Posterior cingulate gyrus (tissue), 11 donors: ENCODE data around the gene PRKAA2.
A peak's percentile ranks its signal among the peaks of the same experiment; 100 is the strongest.

Experiments used
- DNase-seq, 10 donors: peaks; one replicate each; pipeline versions ENCODE4 v3.0.0 to v3.0.0-alpha.2; 2020 to 2021; ENCODE audit warnings: mixed read lengths in 3 of 10
- intact Hi-C: fragments of 100-400 bp; cut with DNase I; formaldehyde crosslinking; loops from one replicate; pipeline ENCODE4 v1.15.1; 2023

PRKAA2 gene

DNA sequence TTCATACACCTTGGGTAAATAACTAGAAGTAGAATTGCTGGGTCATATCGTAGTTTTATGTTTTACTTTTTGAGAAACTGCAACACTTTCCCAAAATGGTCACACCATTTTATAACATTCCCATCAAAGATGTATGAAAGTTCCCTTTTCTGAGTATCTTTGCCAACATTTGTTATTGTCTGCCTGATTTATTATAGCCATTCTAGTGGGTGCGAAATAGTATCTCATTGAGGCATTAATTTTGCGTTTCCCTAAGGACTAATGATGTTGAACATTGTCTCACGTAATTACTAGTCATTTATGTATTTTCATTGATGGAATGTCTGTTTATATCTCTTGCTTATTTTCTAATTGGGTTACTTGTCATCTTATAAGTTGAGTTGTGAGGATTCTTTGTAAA, 3.4 kb downstream of the PRKAA2 start:
- intact Hi-C loops, result no loop called here
- DNase-seq, result no peak

DNA sequence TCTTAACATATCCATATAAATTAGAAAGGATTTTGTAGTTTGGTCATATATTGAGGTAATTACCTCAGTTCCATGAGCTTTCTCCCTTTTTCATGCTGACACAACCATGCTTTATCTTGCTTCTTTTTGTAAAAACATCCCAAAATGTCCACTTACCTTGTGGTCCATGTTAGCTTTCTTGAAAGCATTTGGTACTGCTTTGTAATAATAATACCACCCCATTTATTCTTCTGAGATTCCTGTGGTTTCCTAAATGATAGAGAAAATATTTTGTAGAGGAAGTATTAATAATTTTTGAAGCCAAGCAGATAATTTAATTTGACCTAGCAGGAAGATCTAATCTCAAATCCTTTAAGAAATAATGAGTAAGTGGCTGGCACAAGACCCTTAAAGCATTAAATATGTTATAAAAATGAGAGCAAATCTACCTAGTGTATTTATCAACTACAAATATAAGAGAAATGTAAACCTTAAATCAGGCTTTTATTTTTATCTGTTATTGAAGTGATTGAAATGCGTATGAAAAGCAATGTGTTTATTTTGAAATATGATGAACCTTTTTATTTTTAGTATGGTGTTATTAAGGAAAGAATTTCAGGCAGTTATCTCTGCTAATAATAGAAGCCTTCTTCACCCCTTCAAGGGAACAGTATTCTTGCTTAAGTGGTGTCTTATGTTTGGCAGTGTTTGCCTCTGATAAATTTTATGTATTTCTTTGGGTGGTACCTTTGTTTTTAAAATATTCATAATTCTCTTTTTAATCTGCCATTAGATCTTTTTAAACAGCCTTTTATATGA, 9.2 kb downstream of the PRKAA2 start:
- intact Hi-C loops, result no loop called here
- DNase-seq, result no peak

DNA sequence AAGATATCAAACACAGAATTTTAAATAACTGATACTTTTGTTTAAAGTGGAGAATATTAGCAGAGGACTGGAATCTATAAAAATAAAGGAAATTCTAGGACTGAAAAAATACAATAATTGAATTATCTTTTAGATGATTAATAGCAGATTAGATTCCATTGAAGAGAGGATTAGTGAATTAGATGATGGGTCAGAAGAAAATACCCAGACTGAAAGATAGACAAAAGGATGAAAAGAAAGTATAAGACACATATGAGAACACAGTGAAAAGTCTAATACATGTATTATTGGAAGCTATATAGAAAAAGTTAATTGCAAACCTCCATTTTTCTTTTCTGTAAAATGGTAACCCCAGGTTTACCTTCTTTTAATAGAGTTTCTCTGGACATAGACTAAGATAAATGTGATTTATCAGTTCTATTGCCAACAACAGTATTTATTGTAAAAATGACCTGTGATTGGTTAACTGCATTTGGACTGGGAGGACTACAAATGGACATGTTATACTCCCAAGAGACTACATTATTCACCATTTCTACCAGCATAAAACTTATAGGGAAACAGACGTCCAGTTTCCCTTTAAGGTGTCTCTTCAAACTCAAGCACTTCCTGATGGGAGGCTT, 11.0 kb downstream of the PRKAA2 start:
- no peak for DNase-seq
- intact Hi-C loops, result no loop called here

DNA sequence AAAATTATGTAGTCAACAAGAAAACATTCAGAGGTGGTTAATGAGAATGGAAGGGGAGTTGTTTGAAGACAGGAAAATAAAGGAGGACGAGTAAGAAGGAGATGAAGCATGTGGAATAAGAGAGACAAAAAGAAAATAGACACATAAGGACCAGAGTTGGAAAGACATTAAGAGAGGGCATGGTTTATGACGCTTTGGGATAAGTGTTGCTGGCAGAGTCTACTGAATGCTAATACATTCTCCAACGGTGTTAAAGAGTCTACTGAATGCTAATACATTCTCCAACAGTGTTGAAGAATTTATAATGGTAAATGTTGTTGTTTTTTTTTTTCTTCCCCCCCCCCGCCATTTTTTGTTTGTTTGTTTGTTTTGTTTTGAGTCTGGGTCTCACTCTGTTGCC, 13.1 kb downstream of the PRKAA2 start:
- intact Hi-C loops, result no loop called here
- no peak for DNase-seq

DNA sequence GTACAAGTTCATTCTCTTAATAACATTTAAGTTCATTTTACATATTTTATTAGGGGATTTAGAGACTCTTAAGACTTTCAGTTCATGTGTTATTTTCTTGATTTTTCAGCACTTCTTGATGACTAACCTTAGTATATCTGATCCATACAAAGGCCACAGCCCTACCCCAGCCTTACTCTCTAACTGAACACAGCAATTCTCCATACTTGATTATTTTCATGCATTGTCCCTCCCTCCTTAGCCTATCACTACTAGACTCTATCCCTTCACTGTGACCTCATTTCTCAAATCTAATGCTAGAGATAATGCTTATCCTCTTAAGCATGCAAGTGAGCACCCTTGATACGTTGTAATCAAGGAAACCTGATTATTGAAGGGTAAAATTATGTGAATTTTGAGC, 15.2 kb downstream of the PRKAA2 start:
- intact Hi-C loops, result no loop called here
- DNase-seq, result no peak

DNA sequence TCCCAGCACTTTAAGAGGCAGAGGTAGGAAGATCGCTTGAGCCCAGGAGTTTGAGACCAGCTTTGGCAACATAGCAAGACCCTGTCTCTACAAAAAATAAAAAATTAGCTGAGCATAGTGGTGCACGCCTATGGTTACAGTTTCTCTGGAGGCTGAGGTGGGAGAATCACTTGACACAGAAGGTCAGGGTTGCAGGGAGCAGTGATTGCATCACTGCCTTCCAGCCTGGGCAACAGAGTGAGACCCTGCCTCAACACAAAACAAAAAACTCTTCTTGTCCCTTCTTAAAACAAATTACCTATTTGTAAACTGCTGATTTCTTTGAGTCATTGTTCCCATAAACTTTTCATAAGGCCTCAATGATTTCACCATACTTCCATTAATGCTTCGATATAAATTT, 18.7 kb downstream of the PRKAA2 start:
- intact Hi-C loops, result no loop called here
- DNase-seq, result no peak

DNA sequence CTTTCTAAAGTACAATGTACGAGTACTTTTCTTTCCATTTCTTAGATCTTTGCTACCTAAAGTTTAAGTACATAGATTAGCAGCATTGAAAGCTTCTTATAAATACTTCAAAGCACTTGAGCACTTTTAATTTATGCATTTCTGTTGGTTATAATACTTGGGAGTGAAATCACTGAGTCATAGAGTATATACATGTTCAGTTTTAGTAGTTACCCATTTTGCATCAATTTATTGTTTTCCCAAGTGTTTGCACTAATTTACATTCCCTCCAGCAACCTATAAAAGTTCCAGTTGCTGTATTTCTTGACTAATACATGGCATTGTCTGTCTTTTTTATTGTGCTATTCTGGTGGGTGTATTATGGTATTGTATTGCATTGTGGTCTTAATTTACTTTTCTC, 20.3 kb downstream of the PRKAA2 start:
- no peak for DNase-seq
- intact Hi-C loops, result no loop called here

DNA sequence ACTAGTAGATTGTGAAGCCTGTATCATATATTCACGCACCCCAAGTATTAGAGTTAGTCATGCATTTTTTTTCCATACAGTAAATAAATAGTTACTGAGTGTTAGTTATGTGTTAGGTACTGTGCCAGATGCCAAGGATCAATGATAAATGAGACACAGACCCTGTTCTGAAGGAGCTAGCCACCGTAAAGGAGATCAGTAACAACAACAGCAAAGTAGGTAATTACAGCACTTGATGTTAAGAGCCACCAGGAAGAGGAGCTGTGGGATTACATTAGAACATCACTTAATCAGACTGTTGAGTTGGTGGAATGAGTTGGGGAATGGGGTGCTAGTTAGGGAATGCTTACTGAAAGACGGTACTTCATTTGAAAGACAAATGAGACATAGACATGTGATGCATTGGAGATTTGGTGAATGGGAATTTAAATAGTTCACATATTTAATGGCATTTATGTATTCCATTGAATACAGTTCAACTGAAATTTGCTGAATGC, 21.0 kb downstream of the PRKAA2 start:
- intact Hi-C loops, result no loop called here
- DNase-seq, result no peak

DNA sequence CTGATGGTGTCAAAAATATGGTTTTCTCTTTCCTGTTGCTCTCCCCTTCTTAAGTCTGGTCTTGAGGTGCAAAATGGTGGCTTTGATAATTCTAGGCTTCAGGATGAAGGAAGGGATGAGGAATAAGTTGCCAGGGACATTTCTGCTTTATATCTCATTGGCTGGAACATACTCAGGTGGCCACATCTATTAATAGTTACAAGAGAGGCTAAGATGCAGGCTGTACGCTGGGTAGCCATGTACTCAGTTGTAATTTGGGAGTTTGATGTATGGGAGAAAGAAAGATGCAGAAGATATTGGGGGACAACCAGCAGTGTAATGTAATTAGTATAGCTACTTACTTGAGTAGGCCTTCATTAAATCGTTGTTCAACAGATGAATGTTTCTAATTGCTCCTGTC, 25.2 kb downstream of the PRKAA2 start:
- DNase-seq, result no peak
- intact Hi-C loops, result no loop called here

DNA sequence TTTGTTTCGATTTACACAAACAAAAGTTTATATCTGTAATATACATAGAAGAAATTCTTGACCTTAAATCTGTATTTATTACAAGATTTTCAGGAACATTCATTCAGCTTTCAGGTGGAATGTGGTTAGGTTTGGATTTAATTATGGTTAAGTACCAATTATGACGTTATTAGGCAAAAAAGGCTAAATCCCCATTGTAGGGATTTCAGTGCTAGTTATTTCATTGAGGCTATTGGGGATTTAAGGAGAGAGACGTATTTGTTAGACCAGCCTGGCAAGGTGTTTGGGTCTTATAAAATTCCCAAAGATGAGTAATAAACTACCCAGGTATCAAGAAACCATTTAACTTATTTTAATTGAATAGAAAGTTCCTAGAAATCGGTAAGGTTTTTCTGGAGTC, 26.0 kb downstream of the PRKAA2 start:
- DNase-seq, result no peak
- intact Hi-C loops, result no loop called here

DNA sequence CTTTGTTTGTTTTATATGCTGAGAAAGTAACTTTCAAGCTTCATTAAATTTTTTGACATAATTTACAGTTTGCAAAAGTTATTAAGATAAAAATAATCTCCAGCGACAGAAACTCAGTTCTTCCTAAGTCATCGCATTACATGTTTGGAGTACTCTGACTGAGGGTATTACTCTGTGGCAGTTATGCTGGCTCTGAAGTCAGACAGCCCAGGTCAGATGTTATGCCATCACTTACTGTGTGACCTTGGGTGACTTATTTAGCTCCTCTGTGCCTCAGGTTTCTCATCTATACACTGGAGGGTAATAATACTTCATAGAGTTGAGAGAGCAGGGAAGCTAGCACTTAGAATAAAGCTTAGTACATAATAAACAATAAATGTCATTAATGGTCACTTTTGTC, 26.4 kb downstream of the PRKAA2 start:
- intact Hi-C loops, result no loop called here
- no peak for DNase-seq

DNA sequence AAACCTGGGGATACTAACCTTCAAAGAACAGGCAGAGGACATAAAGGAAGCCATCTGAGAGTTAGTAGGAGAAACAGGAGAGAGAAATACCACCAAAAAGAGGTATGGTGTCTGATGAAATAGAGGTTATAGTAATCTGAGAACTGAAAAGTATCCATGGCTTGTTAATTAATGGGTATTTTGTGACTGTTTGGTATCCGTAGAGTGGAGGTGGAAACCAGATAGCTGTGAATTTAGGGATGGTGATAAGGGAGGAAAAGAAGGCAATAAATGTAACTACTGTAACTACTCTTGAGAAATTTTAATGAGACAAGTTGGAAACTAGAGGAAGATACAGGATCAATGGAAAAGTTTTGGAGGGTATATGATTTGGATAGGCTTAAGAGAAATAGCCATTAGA, 27.5 kb downstream of the PRKAA2 start:
- intact Hi-C loops, result no loop called here
- no peak for DNase-seq

DNA sequence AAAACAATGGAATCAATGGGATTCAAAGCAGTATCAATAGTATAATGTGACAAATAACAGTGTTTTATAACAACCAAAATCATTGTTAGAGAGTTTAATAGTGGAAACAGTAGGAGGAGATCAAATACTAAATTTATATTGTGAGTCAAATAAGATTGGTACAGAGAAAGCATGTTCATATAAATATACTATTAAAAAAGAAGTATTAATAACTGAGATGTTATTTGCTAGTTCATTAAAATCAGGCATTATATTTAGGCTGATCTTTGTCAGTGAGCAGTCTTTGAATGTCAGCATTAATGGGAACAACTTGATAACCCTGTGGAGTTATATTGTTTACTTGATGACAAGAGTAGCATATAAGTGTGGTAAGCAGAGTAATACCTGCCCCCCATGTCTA, 30.6 kb downstream of the PRKAA2 start:
- DNase-seq, result no peak
- intact Hi-C loops, result no loop called here

DNA sequence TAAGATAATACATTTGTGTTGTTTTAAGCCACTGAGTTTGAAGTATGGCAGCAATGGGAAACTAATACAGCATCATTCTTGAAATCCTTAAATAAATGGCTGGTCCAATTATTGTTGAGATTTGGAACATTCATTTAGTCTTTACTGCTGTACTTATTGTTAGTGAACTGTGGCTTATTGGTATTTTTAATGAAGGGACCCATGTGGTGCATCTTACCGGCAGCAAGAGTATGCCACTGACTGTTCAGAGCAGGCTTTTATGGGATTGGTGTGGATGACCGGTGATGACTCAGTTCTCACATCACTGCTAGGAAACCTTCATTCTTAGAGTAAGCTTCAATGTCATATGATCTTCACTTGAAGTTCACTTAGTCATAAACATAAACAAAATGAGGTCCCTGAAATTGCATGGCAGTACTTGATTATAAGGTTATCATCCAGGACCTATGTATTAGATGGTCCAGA, 31.5 kb downstream of the PRKAA2 start:
- no peak for DNase-seq
- intact Hi-C loops, result no loop called here

DNA sequence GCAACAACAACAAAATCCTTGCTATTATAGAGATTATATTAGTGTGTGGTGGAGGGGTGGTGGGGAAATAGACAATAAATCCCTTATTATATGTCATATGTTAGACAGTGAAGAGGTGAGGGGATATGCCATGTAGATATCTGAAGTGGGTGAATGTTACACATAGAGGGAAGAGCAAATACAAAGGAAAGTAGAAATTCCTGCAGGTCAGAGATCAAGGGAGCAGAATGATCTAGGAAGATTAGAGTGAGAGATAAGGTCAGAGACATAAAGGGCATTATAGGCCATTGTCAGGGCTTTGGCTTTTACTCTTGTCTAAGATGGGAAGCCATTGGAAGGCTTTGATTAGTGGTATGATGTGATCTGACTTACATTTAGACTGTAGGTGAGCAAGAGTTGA, 38.5 kb downstream of the PRKAA2 start:
- intact Hi-C loops, result no loop called here

DNA sequence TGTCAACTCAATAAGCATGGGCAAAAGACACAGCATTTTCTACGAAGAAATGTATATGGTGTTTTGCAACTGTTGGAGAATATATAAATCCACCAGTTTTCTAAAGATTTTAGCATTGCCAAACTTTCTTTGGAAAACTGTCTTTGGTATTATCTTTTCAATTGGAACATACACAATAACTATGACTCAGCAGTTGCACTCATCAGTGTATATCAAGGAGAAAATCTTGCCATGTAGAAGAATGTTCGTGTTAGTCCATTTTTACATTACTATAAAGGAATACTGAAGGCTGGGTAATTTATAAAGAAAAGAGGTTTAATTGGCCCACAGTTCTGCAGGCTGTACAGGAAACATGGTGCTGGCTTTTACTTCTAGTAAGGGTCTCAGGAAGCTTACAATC, 41.1 kb downstream of the PRKAA2 start:
- no peak for DNase-seq
- intact Hi-C loops, result no loop called here

More for the DNA sequence above, 38.5 kb downstream of the PRKAA2 start:
- no peak for DNase-seq

DNA sequence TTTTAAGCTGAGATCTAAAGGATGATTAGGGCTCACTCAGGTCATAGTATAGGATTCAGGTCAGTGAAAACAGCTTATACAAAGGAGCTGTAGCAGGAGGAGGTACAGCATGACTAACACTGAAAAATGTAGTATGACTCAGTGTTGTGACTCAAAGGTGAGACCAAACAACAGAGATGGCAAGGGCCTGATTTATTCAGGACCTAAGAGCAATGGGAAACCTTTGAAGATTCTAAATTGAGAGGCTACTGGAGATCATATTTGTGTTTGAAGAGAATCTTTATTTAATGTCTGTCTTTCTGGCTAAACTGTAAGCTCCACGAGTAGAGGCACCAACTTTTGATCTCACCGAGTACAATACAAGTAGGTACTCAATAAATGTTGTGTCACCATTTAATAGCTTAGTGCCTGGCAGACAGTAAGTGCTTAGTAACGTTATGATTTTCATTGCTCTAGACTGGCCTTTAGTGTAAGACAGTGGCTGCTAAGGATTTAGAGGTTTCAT, 43.5 kb downstream of the PRKAA2 start:
- intact Hi-C loops, result no loop called here
- DNase-seq, result no peak

DNA sequence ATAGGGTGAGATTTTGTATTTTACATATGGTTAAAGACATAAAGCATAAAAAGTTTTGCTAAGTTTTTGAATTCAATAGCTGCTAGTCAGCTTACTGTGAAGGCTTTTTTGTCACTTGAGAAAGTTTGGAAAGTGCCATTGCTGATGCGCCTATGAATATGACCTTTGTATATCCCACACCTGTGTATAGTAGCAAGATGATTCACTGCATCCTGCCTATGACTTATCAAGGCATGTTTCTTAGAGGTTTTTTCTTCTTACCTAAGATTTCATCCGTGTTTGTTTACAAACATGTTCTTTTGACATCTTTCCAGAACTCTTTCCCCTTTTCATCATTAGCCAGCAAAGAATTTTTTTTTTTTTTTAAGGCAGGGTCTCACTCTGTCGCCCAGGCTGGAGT, 51.5 kb downstream of the PRKAA2 start:
- no peak for DNase-seq
- intact Hi-C loops, result no loop called here

DNA sequence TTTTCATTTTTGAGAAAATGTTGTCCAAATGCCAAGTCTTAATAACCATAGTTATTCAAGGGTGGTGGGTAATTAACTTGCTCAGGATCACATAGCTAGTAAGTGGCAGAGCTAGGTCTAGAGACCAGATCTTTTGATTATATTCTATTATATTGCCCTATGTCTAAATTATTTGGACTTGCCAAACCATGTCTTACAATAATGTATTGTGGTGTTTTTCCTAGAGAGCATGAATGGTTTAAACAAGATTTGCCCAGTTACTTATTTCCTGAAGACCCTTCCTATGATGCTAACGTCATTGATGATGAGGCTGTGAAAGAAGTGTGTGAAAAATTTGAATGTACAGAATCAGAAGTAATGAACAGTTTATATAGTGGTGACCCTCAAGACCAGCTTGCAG, 58.6 kb downstream of the PRKAA2 start:
- no peak for DNase-seq
- intact Hi-C loops, result loop anchor here (10.0 kb wide), 1 partner anchor 1419 kb away; no protein-coding TSS in a partner anchor

DNA sequence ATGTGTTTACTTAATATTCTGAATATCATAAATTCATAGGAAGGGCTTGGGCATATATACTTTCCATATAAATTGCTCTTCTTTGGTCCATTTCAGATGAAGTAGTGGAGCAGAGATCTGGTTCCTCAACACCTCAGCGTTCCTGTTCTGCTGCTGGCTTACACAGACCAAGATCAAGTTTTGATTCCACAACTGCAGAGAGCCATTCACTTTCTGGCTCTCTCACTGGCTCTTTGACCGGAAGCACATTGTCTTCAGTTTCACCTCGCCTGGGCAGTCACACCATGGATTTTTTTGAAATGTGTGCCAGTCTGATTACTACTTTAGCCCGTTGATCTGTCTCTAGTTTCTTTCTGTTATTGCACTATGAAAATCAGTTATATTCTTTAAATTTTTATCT, 62.3 kb downstream of the PRKAA2 start:
- intact Hi-C loops, result loop anchor here (10.0 kb wide), 1 partner anchor 1423 kb away; no protein-coding TSS in a partner anchor
- DNase-seq, result no peak

DNA sequence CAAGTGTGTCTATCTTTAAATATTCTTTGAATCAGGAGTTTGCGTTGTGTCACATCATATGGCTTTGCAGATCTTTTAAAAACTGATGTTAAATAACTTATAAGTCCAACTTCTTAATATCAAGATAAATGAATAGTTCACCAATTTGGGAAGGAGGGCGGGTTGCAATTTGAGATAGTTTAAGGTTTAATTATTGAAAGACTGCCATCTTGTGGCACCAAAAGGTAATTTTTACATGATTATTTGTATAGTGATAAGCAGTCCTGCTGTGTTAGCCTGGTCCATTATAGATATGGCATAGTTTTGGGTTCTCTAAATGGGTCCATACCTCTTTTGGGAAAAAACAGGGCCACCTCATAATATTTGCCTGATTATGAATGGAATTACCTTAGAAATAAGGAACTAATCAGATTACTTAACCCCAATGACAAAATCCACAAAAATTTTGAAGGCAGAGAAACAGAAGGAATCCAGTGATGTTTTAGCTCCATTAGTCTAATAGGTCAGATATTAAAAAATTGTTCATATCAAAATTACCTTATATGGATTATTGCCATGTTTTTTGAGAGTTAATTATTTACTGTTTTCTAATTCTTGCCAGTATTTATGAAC, 64.3 kb downstream of the PRKAA2 start:
- intact Hi-C loops, result loop anchor here (10.0 kb wide), 1 partner anchor 1425 kb away; no protein-coding TSS in a partner anchor
- DNase-seq, result peak in 1 of 10 donors; percentile 8
